Right lobe of liver (tissue), 4 donors: ENCODE data around the gene GSTA4.

Experiments used
- CTCF ChIP-seq, 4 donors: fragments of 200-600 bp in 3 of 4; fragments of 450-650 bp in 1 of 4; IDR thresholded peaks; one replicate each; pipeline versions ENCODE4 v1.5.1 to v1.8.0; 2016 to 2022; ENCODE audit warnings: antibody characterized with exemption in 4 of 4, mild to moderate bottlenecking in 2 of 4
- POLR2A ChIP-seq: fragments of 450-650 bp; IDR thresholded peaks from one replicate; pipeline ENCODE4 v1.6.1; 2017; ENCODE audit warnings: antibody characterized with exemption, mild to moderate bottlenecking
- donor health status: DM: no; HTN: no; CAD: no.
- donor health status: DM: no; HTN: no; CAD: no.
- donor health status: DM: no; HTN: yes; CAD: no.

- TF ChIP-seq CTCF (IDR thresholded peaks at IDR 0.05) (no peak), POLR2A (no peak)
Measured at GRCh38 chr6:52976149-52976548, 18.9 kb downstream of the GSTA4 start.
